HepG2 (cell line): ENCODE data around the gene ABCC8. TPM values are rescaled to one million over a fixed set of nuclear protein-coding genes. Genes with fewer than 3 reads are reported as not detected.

Source experiments
- ATAC-seq: fragments of 200-7000 bp; cut with Tn5 transposase; 3 replicates; pipeline ENCODE4 v1.9.1; 2020; ENCODE audit warnings: mild to moderate bottlenecking, moderate library complexity
- BruUV-seq: library from RNA; stranded (reverse); fragments of 400-500 nt; replicated peaks from 2 replicates; lab custom pipeline; 2021; lab: Mats Ljungman, UMichigan
- CTCF ChIA-PET: fragments of 300-600 bp; formaldehyde crosslinking; extraction: SDS; loops from one replicate; lab custom pipeline; 2021; ENCODE audit warnings: low total read pairs, inconsistent platforms, low intra/inter-chr PET ratio; lab: Yijun Ruan, JAX
- POLR2A ChIA-PET: fragments of 350-600 bp; sonication (Branson Sonifier 250); formaldehyde crosslinking; loops from one replicate; lab custom pipeline; 2020; ENCODE audit warnings: antibody characterized with exemption, inconsistent platforms; lab: Yijun Ruan, JAX
- DNase-seq: peaks from one replicate; pipeline ENCODE4 v3.0.0-alpha.2; 2015; ENCODE audit warnings: low spot score
- FAIRE-seq: peaks from 3 replicates; lab custom pipeline; 2011; peaks lifted over from hg19 to GRCh38; lab: Jason Lieb, UNC
- H2AFZ ChIP-seq: one replicate; pipeline ENCODE4 v1.6.1; 2011; ENCODE audit warnings: low read length, inconsistent platforms
- H3K27ac ChIP-seq: fragments of 300-600 bp; 3 replicates; pipeline ENCODE4 v1.8.0; 2011; ENCODE audit warnings: mixed run types, mild to moderate bottlenecking, mixed read lengths, low read length, inconsistent platforms; ENCODE audit not compliant: insufficient read depth; ENCODE audit errors: extremely low read length
- H3K27me3 ChIP-seq, 2 experiments: fragments of 200-600 bp in 1 of 2; 2 replicates in 1 of 2; 3 replicates in 1 of 2; pipeline versions ENCODE4 v1.6.0 to v1.8.0; 2011; ENCODE audit warnings: low read length in 2 of 2, mild to moderate bottlenecking in 2 of 2, moderate library complexity in 2 of 2, inconsistent platforms in 1 of 2; ENCODE audit not compliant: insufficient read depth in 2 of 2, control insufficient read depth in 1 of 2
- H3K36me3 ChIP-seq, 2 experiments: fragments of 200-600 bp in 1 of 2; replicated peaks in 1 of 2; 2 replicates in 1 of 2; 3 replicates in 1 of 2; pipeline versions ENCODE4 v1.5.1 to v1.8.0; 2011; ENCODE audit warnings: low read length in 2 of 2, inconsistent platforms in 1 of 2; ENCODE audit not compliant: insufficient read depth in 2 of 2, control insufficient read depth in 1 of 2
- H3K4me1 ChIP-seq: 2 replicates; pipeline ENCODE4 v1.5.1; 2012; ENCODE audit warnings: low read length, inconsistent platforms; ENCODE audit not compliant: insufficient read depth
- H3K4me2 ChIP-seq: 2 replicates; pipeline ENCODE4 v1.6.0; 2011; ENCODE audit warnings: low read depth, low read length, inconsistent platforms
- H3K4me3 ChIP-seq, 3 experiments: fragments of 200-600 bp in 1 of 3; sonication (generic), shearing (Covaris generic) in 1 of 3; replicated peaks in 1 of 3; 2 replicates each; pipeline ENCODE4 v1.5.1; 2011 to 2016; ENCODE audit warnings: low read length in 3 of 3, inconsistent platforms in 2 of 3, low read depth in 2 of 3, mild to moderate bottlenecking in 2 of 3, control low read depth in 1 of 3, mixed read lengths in 1 of 3; ENCODE audit not compliant: insufficient read depth in 1 of 3
- H3K79me2 ChIP-seq: one replicate; pipeline ENCODE4 v1.6.1; 2011; ENCODE audit warnings: low read length, inconsistent platforms; ENCODE audit not compliant: insufficient read depth
- H3K9ac ChIP-seq: 2 replicates; pipeline ENCODE4 v1.6.0; 2011; ENCODE audit warnings: mild to moderate bottlenecking, low read depth, low read length, inconsistent platforms; ENCODE audit not compliant: insufficient read depth
- H3K9me3 ChIP-seq: 2 replicates; pipeline ENCODE4 v1.5.1; 2012; ENCODE audit warnings: mild to moderate bottlenecking, low read length
- H4K20me1 ChIP-seq: 2 replicates; pipeline ENCODE4 v1.6.0; 2011; ENCODE audit warnings: inconsistent platforms, mild to moderate bottlenecking, low read length, moderate library complexity; ENCODE audit not compliant: insufficient read depth
- FOSL2 ChIP-seq: sonication (generic); formaldehyde crosslinking; IDR thresholded peaks from 2 replicates; pipeline ENCODE4 v1.4.0; 2020; ENCODE audit warnings: missing genetic modification reagents
- PLRG1 ChIP-seq: fragments of 450-650 bp; conservative IDR thresholded peaks from 2 replicates; pipeline ENCODE4 v1.6.1; 2016
- REL ChIP-seq: sonication (generic); formaldehyde crosslinking; conservative IDR thresholded peaks from 2 replicates; pipeline ENCODE4 v1.8.0; 2022; ENCODE audit warnings: mild to moderate bottlenecking, missing genetic modification reagents, moderate library complexity
- RNF2 ChIP-seq: fragments of 450-650 bp; conservative IDR thresholded peaks from 2 replicates; pipeline ENCODE4 v1.6.1; 2016; ENCODE audit warnings: low read depth
- RXRB ChIP-seq: IDR thresholded peaks from 2 replicates; pipeline ENCODE4 v1.6.1; 2016; ENCODE audit warnings: borderline replicate concordance, missing genetic modification reagents, missing compliant biosample characterization
- SSRP1 ChIP-seq: IDR thresholded peaks from 2 replicates; pipeline ENCODE4 v1.6.1; 2016; ENCODE audit warnings: control low read depth
- ZNF350 ChIP-seq: sonication (generic); formaldehyde crosslinking; IDR thresholded peaks from 2 replicates; pipeline ENCODE4 v1.4.0; 2020; ENCODE audit warnings: mild to moderate bottlenecking, low read depth, missing genetic modification reagents, borderline replicate concordance
- ZNF780A ChIP-seq: sonication (generic); formaldehyde crosslinking; IDR thresholded peaks from 2 replicates; pipeline ENCODE4 v1.8.0; 2022; ENCODE audit warnings: mild to moderate bottlenecking, missing genetic modification reagents, moderate library complexity
- ZSCAN22 ChIP-seq: sonication (generic); formaldehyde crosslinking; IDR thresholded peaks from 2 replicates; pipeline ENCODE4 v1.4.0; 2020; ENCODE audit warnings: mild to moderate bottlenecking, missing genetic modification reagents
- WGBS: methylation state at CpG from one replicate; pipeline ENCODE4 v1.1.6; 2017; ENCODE audit warnings: low lambda C conversion rate; 5-methylcytosine and 5-hydroxymethylcytosine counted together
- in situ Hi-C: cut with HindIII; loops from 2 replicates; pipeline ENCODE4 v1.10.0; 2017; ENCODE audit warnings: low pct_unique_long_range_greater_than_20kb; ENCODE audit not compliant: extremely low pct_ligation_motif_present
- intact Hi-C: fragments of 100-400 bp; cut with micrococcal nuclease; formaldehyde crosslinking; loops from one replicate; pipeline ENCODE4 v1.10.0; 2022; ENCODE audit not compliant: unreplicated experiment
- polyA plus RNA-seq, 8 experiments: library from polyadenylated mRNA; depleted of rRNA in 3 of 8; stranded (reverse) in 7 of 8; unstranded in 1 of 8; fragments of >200 nt; fragmentation: Illumina TruSeq in 4 of 8; extraction: Trizol in 4 of 8; gene quantifications; 2 replicates each; pipeline versions ENCODE4 v1.2.1 to v1.2.3, GENCODE V29; 2011 to 2016; ENCODE audit warnings: low read depth in 4 of 8, missing spikeins in 1 of 8, mixed read lengths in 1 of 8; ENCODE audit not compliant: insufficient read depth in 1 of 8
- total RNA-seq, 5 experiments: library from RNA; depleted of rRNA; stranded (reverse); fragments of >200 nt; fragmentation: Illumina TruSeq; extraction: Trizol; gene quantifications; 2 replicates each; pipeline ENCODE4 v1.2.3, GENCODE V29; 2016; ENCODE audit warnings: low read depth in 1 of 5
- TF ChIP-seq, protein P1 (sequence below): sonication (generic); formaldehyde crosslinking; IDR thresholded peaks from 2 replicates; pipeline ENCODE4 v1.4.0; 2020; ENCODE audit warnings: missing genetic modification reagents, borderline replicate concordance
- TF ChIP-seq, protein P2 (sequence below): sonication (generic); formaldehyde crosslinking; IDR thresholded peaks from 2 replicates; pipeline ENCODE4 v1.4.0; 2020; ENCODE audit warnings: mild to moderate bottlenecking, missing genetic modification reagents
- TF ChIP-seq, protein P3 (sequence below): sonication (generic); formaldehyde crosslinking; IDR thresholded peaks from 2 replicates; pipeline ENCODE4 v1.4.0; 2020; ENCODE audit warnings: mild to moderate bottlenecking, missing genetic modification reagents

Gene ABCC8
- total and polyA plus RNA-seq, 2 of the 13 experiments (the other 11 are each of a cell fraction or from before 2014, with no cell fraction given) = not detected

DNA sequence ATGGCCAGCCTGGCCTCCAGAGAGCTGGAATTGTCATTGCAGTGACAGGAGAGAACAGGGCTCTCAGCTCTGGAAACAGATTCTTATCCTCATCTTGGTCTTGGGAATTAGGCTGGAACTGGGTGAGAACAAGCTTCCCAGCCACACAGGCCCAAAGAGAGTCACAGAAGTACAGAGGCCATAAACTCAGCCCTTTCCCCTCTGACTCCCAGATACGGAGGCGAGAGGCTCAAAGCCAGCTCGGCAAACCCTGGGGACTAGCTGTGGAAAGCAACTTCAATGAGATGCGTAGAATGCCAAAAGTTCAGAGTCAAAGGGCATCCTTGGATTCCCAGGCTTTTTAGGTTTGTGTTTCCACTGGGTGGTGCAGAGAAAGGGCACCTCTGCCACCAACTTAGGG lies 14.3 kb upstream of the ABCC8 start (continued):
- TF ChIP-seq, protein P1, sequence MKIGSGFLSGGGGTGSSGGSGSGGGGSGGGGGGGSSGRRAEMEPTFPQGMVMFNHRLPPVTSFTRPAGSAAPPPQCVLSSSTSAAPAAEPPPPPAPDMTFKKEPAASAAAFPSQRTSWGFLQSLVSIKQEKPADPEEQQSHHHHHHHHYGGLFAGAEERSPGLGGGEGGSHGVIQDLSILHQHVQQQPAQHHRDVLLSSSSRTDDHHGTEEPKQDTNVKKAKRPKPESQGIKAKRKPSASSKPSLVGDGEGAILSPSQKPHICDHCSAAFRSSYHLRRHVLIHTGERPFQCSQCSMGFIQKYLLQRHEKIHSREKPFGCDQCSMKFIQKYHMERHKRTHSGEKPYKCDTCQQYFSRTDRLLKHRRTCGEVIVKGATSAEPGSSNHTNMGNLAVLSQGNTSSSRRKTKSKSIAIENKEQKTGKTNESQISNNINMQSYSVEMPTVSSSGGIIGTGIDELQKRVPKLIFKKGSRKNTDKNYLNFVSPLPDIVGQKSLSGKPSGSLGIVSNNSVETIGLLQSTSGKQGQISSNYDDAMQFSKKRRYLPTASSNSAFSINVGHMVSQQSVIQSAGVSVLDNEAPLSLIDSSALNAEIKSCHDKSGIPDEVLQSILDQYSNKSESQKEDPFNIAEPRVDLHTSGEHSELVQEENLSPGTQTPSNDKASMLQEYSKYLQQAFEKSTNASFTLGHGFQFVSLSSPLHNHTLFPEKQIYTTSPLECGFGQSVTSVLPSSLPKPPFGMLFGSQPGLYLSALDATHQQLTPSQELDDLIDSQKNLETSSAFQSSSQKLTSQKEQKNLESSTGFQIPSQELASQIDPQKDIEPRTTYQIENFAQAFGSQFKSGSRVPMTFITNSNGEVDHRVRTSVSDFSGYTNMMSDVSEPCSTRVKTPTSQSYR (CRISPR knock-in tag) = no peak
- TF ChIP-seq ZSCAN22 (CRISPR knock-in tag) (no peak), SSRP1 (CRISPR knock-in tag) (no peak)
- TF ChIP-seq, protein P2, sequence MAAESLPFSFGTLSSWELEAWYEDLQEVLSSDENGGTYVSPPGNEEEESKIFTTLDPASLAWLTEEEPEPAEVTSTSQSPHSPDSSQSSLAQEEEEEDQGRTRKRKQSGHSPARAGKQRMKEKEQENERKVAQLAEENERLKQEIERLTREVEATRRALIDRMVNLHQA (CRISPR knock-in tag) = no peak
- TF ChIP-seq, all 625 proteins: peak for 0

DNA sequence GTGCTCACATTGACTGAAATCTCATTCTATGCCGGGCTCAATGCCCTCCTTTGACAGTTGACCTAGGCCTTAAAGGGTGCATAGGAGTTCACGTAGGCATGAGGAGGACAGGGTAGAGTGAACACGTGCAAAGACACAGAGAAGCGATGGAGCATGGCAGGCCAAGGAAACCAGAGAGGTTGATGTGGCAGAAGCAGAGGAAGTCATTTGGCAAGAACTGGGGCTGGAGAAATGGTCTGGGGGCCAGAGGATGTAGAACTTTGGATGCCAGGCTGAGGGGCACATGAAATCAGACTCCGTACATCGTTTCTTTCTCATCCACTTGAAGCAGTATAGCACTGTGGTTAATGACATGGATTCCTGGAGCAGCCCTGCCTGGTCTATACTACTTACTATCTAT lies 13.6 kb upstream of the ABCC8 start:
- Histone ChIP-seq H3K9ac (no peak overlapping the region), H2AFZ (no peak overlapping the region), H4K20me1 (no peaks in the 10 kb centered on the region), H3K4me2 (no peak overlapping the region), H3K9me3 (no peaks in the 10 kb centered on the region), H3K4me3 (no peak overlapping the region), H3K27ac (no peak overlapping the region), H3K79me2 (no peaks in the 10 kb centered on the region), H3K36me3 (no peaks in the 10 kb centered on the region), H3K27me3 (peaks cover 1 to 41% of the 10 kb centered on the region in 2 experiments; a peak in 3 of 5 replicates), H3K4me1 (peaks cover 11% of the 10 kb centered on the region)
- WGBS = 49% methylated on average over 6 of the region's 6 CpGs
- ATAC-seq (no peak), DNase-seq (no peak), FAIRE-seq (no peak)
- CTCF ChIA-PET = no interaction called here
- in situ Hi-C loops (no loop called here), intact Hi-C loops (no loop called here)
- POLR2A ChIA-PET = no interaction called here
- BruUV-seq = no TSS peak
- TF ChIP-seq RXRB (CRISPR knock-in tag) (no peak), ZNF780A (CRISPR knock-in tag) (no peak), PLRG1 (no peak), REL (CRISPR knock-in tag) (no peak), ZNF350 (CRISPR knock-in tag) (no peak), FOSL2 (CRISPR knock-in tag) (no peak), RNF2 (no peak)
- TF ChIP-seq, protein P3, sequence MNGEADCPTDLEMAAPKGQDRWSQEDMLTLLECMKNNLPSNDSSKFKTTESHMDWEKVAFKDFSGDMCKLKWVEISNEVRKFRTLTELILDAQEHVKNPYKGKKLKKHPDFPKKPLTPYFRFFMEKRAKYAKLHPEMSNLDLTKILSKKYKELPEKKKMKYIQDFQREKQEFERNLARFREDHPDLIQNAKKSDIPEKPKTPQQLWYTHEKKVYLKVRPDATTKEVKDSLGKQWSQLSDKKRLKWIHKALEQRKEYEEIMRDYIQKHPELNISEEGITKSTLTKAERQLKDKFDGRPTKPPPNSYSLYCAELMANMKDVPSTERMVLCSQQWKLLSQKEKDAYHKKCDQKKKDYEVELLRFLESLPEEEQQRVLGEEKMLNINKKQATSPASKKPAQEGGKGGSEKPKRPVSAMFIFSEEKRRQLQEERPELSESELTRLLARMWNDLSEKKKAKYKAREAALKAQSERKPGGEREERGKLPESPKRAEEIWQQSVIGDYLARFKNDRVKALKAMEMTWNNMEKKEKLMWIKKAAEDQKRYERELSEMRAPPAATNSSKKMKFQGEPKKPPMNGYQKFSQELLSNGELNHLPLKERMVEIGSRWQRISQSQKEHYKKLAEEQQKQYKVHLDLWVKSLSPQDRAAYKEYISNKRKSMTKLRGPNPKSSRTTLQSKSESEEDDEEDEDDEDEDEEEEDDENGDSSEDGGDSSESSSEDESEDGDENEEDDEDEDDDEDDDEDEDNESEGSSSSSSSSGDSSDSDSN (CRISPR knock-in tag) = no peak
